Neural progenitor cell (in vitro differentiated cells): ENCODE measurements around the gene ZFY.
"Not testable (repeated sequence)": the region's sequence is repeated elsewhere in the genome, so short reads cannot be mapped to it uniquely, and the experiment has no call there.

ENCODE experiments used
- CTCF ChIP-seq: fragments of 200-600 bp; sonication (generic); IDR thresholded peaks from 2 replicates; pipeline ENCODE4 v1.5.1; 2017; ENCODE audit warnings: antibody characterized with exemption, mild to moderate bottlenecking
- EZH2 ChIP-seq: fragments of 200-600 bp; sonication (generic); IDR thresholded peaks from 2 replicates; pipeline ENCODE4 v1.6.1; 2017; ENCODE audit warnings: antibody characterized with exemption, mild to moderate bottlenecking, moderate library complexity
- EZH2phosphoT487 ChIP-seq: fragments of 200-600 bp; sonication (generic); IDR thresholded peaks from 2 replicates; pipeline ENCODE4 v1.6.1; 2017; ENCODE audit warnings: antibody characterized with exemption

GRCh38 chrY:2997369-2997768 is 62.2 kb downstream of the ZFY start:
- not testable (repeated sequence) for TF ChIP-seq CTCF, EZH2, EZH2phosphoT487
